EL (cell line): ENCODE results near the gene LUZP2.
A peak's percentile ranks its signal among the peaks of the same experiment; 100 is the strongest.

Source experiments
- DNase-seq: peaks from one replicate; pipeline ENCODE4 v3.0.0-alpha.2; 2016

Gene LUZP2

DNA sequence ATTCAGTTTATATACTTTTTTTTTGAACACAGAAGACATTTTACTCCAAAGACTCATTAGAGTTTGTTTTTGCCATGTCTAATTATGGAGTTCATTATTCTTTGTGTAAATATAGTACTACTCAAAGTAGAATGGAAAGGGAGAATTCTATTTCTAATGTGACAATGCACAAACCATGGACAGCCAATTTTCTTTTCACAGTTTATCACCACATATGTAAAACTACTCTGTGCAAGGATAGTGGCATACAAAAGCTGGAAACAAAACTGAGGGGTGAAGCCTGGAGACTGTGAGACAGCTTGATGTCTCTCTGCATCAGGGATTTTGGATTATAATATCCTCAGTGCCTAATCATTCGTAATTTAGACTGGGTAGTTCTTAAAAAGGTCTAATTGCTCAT lies 75.5 kb downstream of the LUZP2 start:
- DNase-seq = no peak

DNA sequence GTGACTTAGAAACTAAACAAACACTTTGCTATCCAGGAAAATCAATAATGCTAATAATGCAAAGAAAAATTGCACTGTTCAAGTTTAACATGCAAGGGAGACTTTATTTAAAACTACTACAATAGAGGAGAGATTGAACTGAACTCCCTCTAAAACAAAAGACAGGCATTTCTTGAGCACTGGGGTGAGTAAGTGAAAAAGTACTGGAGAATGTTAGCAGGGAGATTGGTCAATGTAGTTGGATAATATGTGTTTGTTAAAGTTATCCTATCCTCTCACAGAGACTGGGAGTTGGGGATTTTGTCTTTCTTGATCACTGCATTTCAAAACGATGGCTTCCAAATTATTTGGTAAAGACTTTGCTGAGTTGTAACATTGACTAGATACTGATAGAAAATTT lies 77.6 kb downstream of the LUZP2 start:
- no peak for DNase-seq

- DNase-seq = peak; percentile 60
Observed at GRCh38 chr11:24575392-24575791, 78.5 kb downstream of the LUZP2 start.

DNA sequence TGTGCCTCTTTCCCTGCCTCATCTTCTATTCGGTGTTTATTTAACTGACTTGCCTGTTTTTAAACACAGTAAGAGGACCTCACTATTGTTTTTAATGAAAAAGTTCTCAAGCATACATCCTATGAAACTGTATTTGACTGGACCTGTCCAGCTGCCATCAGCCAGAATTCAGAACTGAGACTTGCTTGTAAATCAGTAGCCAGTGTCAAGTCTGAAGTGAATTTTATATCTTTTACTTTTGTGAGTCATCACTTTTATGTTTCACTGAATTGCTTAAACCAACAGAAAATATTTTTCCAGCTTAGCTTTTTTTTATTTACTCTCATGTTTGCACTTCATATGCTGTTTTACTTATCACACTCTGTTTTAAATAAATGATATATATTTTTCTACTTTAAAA lies 88.3 kb downstream of the LUZP2 start:
- no peak for DNase-seq

GRCh38 chr11:24587635-24588034 lies 90.8 kb downstream of the LUZP2 start:
- DNase-seq = no peak

GRCh38 chr11:24588081-24588480 lies 91.2 kb downstream of the LUZP2 start:
- DNase-seq = peak; percentile 59

GRCh38 chr11:24589064-24589463 lies 92.2 kb downstream of the LUZP2 start:
- DNase-seq = no peak

GRCh38 chr11:24591283-24591682 lies 94.4 kb downstream of the LUZP2 start:
- no peak for DNase-seq

DNA sequence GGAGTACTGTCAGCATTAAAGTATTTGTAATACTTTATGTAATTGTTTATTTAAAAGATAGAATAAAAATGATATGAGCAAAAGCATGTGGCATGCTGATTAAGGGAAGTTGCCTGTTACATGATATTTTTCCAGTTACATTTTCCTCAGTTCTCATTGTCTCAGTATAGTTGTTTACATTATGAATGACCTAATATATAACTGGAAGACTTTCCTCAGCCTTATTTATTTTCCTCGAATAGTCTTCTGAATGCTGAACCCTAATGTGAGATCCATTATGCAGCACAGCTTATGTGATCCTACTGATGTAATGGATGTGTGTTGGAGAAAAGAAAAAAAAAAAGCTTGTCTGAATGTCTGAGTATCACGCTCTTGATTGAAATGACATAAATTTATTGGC lies 95.5 kb downstream of the LUZP2 start:
- no peak for DNase-seq

- DNase-seq = no peak
Observed at GRCh38 chr11:24593332-24593731, 96.5 kb downstream of the LUZP2 start.

DNA sequence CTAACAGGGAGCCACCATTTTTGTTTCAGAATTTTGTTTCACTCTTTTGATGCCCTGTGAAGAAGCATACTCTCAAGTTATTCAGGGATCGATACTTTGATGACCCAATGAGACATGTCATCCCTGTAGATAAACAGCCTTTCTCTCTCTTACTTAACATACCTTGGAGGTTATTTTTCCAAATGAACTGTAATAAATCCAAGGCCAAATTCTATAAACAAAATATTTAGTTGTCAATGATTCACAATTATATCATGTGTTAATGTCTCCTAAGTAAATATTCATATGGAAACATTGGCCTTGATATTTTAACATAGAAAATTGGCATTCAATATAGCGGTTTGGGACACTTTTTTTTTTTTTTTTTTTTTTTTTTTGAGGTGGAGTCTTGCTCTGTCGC lies 97.5 kb downstream of the LUZP2 start:
- no peak for DNase-seq

DNA sequence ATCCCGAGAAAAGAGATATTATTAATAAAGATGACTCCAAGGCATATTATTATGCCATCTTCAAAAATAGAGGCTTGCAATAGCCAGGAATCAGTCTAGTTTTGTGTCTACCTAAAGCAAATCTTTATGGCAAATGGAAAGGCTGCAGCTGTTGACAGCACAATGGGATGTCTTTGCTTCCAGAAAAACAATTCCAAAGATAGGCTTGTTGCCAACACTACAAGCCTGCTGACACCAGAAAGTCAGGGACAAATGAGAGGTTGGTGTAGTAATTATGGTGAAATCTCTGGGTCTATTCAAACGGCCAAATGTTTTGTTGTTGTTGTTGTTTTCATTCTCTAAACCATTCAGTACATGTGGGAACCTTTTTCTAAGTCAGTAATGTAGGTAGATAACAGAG lies 101.8 kb downstream of the LUZP2 start:
- DNase-seq = no peak

- no peak for DNase-seq
Observed at GRCh38 chr11:24609192-24610119, 112.6 kb downstream of the LUZP2 start.

DNA sequence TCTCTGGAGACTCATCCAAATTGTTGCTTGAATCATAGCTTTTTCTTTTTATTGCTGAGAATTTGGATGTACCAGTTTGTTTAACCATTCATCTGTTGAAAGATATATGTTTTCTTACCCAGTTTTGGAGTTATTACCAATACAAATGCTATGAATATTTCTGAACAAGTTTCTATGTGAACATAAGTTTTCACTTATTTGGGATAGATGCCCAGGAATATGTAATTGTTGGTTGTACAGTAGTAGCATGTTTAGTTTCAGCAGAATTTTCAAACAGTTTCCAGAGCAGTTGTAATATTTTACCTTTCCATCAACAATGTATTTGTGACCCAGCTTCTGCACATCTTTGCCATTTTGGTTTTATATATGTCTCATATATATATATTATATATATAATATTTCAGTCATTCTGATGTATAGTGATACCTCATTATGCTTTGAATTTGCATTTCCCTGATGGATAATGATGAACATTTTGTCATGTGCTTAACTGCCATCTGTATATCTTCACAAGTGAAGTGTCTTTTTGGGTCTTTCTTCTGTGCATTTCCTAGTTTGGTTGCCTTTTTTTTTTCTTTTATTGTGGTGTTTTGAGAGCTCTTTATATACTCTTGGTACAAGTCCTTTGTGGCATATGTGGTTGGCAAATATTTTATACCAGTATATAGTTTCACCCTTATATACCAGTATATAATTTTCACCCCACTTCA lies 118.8 kb downstream of the LUZP2 start:
- DNase-seq = no peak

GRCh38 chr11:24617856-24618255 lies 121.0 kb downstream of the LUZP2 start:
- DNase-seq = no peak

DNA sequence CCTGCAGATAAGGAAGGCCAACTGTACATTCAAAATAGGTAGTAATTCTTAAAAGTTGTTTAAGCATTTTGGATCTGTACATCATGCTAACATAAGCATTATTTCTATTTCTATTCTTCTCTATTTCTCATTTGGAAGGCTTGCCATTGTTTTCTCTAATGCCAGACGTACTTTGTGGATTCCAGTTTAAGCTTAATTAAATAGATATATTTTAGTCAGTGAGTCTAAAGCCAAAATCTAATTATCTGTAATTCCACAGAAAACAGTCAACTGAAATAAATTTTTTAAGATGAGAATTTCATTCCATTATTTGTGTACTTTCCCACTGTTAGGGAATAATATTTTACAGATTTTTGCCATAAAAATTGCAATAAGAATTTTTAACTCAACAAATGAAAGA lies 123.0 kb downstream of the LUZP2 start:
- no peak for DNase-seq

DNA sequence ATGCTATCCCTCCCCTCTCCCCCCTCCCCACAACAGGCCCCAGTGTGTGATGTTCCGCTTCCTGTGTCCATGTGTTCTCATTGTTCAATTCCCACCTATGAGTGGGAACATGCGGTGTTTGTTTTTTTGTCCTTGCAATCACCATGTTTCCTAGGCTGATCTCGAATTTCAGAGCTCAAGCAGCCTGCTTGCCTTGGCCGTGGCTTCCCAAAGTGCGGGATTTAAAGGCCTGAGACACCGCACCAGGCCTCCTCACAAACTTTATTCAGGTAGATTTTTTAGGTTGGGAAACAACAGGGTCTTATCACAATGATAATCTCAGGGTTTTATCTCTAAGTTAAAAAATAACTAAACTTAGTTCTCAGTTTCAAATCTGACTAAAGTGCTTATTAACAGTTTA lies 125.4 kb downstream of the LUZP2 start:
- no peak for DNase-seq

DNA sequence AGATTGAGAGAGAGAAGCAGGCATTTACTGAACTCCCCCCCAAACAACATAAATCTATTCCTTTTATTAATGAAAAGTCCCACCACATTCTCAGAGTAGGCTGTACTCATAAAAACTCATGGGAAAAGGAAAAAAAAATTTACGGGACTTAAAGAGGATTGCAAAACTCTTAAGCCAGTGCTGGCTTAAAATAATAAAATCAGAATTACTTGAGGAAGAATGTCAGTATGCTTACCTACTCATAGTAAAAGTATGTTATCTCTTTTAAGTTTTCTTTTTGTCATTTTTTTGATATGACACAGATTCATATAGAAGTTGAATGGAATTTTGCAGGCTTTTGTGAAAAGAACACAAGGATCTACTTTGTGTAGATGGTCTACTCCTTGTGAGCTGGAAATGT lies 126.3 kb downstream of the LUZP2 start:
- DNase-seq = peak; percentile 47

GRCh38 chr11:24624432-24624831 lies 127.6 kb downstream of the LUZP2 start:
- no peak for DNase-seq

GRCh38 chr11:24625975-24626374 lies 129.1 kb downstream of the LUZP2 start:
- DNase-seq = no peak

GRCh38 chr11:24628224-24628776 lies 131.4 kb downstream of the LUZP2 start:
- DNase-seq = no peak

- no peak for DNase-seq
Observed at GRCh38 chr11:24634606-24635160, 137.8 kb downstream of the LUZP2 start.

DNA sequence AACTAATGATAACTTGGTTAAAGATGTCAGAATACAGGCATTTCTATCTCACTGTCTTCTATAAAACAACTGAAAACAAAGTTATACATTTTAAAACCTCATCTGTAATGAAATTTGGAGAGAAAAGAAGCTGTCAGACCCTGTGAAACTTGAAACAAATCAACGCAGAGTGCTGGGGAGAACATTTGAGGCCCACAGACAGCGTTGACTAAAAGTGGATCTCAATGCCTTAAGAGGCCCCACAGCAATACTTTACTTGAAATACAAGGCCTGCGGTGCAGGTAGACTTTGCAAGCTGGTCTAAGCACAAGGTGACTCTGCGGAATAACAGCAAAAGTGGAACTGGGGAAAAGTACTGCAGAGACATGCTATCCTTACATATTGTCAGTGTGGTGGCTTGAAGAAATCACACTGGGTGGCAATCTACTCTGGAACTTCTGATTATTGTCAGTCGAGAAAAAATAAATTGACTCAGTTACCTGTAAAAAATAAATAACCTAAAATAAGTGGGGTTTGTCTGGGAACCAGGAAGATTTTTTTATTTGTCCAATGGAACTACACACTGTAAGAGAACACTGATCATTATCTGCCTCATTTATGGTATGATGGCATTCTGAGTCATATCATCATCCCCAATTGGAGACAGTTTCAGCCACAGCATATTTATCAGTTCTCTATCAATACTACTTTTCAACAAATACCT lies 138.9 kb downstream of the LUZP2 start:
- DNase-seq = peak; percentile 43
